MG63 (cell line): ENCODE data around the gene FAF1. TPM values are rescaled to one million over a fixed set of nuclear protein-coding genes. Genes with fewer than 3 reads are reported as not detected.

Source experiments
- DNase-seq: peaks from one replicate; pipeline ENCODE4 v3.0.0-alpha.2; 2020
- H3K27me3 ChIP-seq: fragments of 250-450 bp; sonication (Bioruptor Pico); 2 replicates; pipeline ENCODE4 v1.5.1; 2020; ENCODE audit warnings: mild to moderate bottlenecking, moderate library complexity
- H3K36me3 ChIP-seq: fragments of 250-450 bp; sonication (Bioruptor Pico); 2 replicates; pipeline ENCODE4 v1.5.1; 2020; ENCODE audit warnings: mild to moderate bottlenecking, moderate library complexity
- H3K4me3 ChIP-seq: fragments of 250-450 bp; sonication (Bioruptor Pico); 2 replicates; pipeline ENCODE4 v1.5.1; 2020; ENCODE audit warnings: mild to moderate bottlenecking, moderate library complexity
- H3K9me3 ChIP-seq: fragments of 250-450 bp; sonication (Bioruptor Pico); 2 replicates; pipeline ENCODE4 v1.5.1; 2020; ENCODE audit warnings: mild to moderate bottlenecking, moderate library complexity
- total RNA-seq: library from RNA; depleted of rRNA; stranded (reverse); fragments of >200 nt; shearing (Covaris generic); gene quantifications from 2 replicates; pipeline ENCODE4 v1.2.3, GENCODE V29; 2014; ENCODE audit warnings: low replicate concordance

FAF1 gene
- total RNA-seq, 1 experiment from 2014 or later = 58.6 TPM

DNA sequence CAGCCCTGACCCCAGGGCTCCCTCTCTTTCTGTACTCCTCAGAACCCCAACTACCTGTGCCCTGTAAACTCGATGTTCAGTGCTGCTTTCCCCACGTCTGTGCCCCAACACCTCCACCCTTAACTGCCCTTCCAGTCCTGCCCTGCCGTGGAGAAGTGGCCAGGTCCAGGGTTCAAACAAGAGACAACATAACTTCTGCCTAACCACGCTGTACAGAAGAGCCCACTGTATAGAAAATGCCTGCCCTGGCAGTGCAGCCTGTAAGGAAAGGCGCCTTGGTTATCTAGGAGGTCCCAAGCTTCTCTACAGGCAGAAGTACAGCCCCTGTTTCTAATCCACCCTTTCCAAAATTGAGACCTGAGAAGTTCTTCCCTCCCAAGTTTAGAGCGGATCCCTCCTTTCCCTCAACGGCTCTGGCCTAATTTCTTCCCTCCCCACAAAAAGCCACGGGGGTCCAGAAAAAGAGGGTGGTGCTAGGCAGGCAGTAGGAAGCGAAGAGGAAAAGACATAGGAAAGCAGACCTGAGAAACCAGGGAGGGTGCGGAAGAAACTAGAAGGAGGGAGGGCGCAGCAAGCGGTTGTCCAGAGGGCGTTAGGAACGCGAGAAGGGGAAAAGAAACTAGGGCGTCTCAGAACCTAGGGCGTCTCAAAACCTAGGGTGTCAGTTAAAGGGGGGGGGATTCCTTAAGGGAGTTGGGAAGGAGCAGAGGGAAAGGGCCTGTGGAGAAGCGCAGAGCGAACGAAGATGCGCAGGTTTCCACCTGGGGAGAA is 540.0 kb downstream of the FAF1 start:
- DNase-seq = no peak
- no peaks in the 10 kb centered on the region for H3K9me3 ChIP-seq
- peaks cover 11% of the 10 kb centered on the region; the same call in 1 of the 2 replicates for H3K27me3 ChIP-seq
- H3K4me3 ChIP-seq = no peak overlapping the region
- H3K36me3 ChIP-seq = no peaks in the 10 kb centered on the region

GRCh38 chr1:50419192-50419906 is 540.7 kb downstream of the FAF1 start:
- no peak for DNase-seq

DNA sequence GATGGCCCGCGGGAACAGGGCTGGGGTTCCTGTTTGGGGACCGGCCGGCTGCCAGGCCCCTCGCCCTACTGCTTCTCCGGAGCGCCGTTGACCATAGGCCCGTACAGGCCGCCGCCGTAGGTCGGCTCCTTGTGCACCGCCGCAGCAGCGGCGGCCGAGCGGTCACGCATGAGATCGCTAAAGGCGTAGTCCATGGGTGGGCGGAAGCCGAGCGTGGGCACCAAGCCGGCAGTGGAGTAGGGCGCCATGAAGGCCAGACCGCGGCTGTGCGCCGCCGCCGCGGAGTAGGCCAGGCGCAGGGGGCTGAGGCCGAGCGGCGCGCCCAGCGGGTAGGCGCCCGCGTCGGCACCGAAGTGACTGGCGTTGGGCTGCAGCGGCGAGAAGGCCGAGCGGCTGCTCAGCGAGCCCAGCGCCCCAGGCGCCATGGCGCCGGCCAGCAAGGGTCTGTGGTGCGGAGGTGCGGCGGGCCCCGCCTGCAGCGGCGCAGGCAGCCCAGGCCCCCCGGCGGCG is 541.4 kb downstream of the FAF1 start:
- H3K27me3 ChIP-seq = peaks cover 4% of the 10 kb centered on the region; the same call in 1 of the 2 replicates
- no peak overlapping the region for H3K4me3 ChIP-seq
- H3K36me3 ChIP-seq = no peaks in the 10 kb centered on the region
- DNase-seq = no peak
- H3K9me3 ChIP-seq = no peaks in the 10 kb centered on the region

More at GRCh38 chr1:50419192-50419906, 540.7 kb downstream of the FAF1 start:
- no peaks in the 10 kb centered on the region for H3K9me3 ChIP-seq
- no peak overlapping the region for H3K4me3 ChIP-seq
- H3K36me3 ChIP-seq = no peaks in the 10 kb centered on the region
- peaks cover 6% of the 10 kb centered on the region; the same call in 1 of the 2 replicates for H3K27me3 ChIP-seq

- H3K4me3 ChIP-seq = no peak overlapping the region
- DNase-seq = no peak
- no peaks in the 10 kb centered on the region for H3K36me3 ChIP-seq
- peaks cover 4% of the 10 kb centered on the region; the same call in 1 of the 2 replicates for H3K27me3 ChIP-seq
- H3K9me3 ChIP-seq = no peaks in the 10 kb centered on the region
Observed at GRCh38 chr1:50417946-50418599, 542.0 kb downstream of the FAF1 start.

DNA sequence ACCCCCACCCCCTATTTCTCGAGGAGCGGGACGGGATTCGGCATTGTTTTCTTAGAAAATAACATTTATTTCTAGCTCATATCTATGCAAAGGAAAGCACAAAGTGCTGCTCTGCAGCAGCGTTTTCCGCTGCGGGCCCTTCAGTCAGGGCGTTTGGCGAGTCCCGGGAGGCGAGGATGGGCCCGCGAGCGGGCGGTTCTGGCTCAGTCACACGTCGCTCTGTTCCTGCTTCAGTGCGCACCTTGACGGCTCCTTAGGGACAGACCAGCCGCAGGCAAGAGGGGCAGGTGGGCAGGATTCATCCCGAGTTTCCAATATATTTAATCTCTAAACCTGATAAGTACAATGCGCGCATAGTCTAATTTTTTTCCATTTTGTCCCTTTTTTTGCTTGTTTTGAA is 542.6 kb downstream of the FAF1 start:
- no peak for DNase-seq
- no peaks in the 10 kb centered on the region for H3K36me3 ChIP-seq
- H3K4me3 ChIP-seq = no peak overlapping the region
- H3K9me3 ChIP-seq = no peaks in the 10 kb centered on the region
- peaks cover 4% of the 10 kb centered on the region; the same call in 1 of the 2 replicates for H3K27me3 ChIP-seq

- H3K27me3 ChIP-seq = peaks cover 4% of the 10 kb centered on the region; the same call in 1 of the 2 replicates
- no peak for DNase-seq
Observed at GRCh38 chr1:50416553-50417453, 543.3 kb downstream of the FAF1 start.

GRCh38 chr1:50416150-50416527 is 543.9 kb downstream of the FAF1 start:
- Histone ChIP-seq H3K4me3 (no peak overlapping the region), H3K9me3 (no peaks in the 10 kb centered on the region), H3K27me3 (peaks cover 4% of the 10 kb centered on the region; the same call in 1 of the 2 replicates), H3K36me3 (no peaks in the 10 kb centered on the region)
- no peak for DNase-seq

More at GRCh38 chr1:50416553-50417453, 543.3 kb downstream of the FAF1 start:
- Histone ChIP-seq H3K9me3 (no peaks in the 10 kb centered on the region), H3K4me3 (no peak overlapping the region), H3K36me3 (no peaks in the 10 kb centered on the region)

- H3K36me3 ChIP-seq = no peaks in the 10 kb centered on the region
- no peaks in the 10 kb centered on the region for H3K9me3 ChIP-seq
- peaks cover 4% of the 10 kb centered on the region; the same call in 1 of the 2 replicates for H3K27me3 ChIP-seq
- no peak overlapping the region for H3K4me3 ChIP-seq
- no peak for DNase-seq
Observed at GRCh38 chr1:50415235-50416149, 544.6 kb downstream of the FAF1 start.

GRCh38 chr1:50414853-50415234 is 545.2 kb downstream of the FAF1 start:
- DNase-seq = no peak
- H3K9me3 ChIP-seq = no peaks in the 10 kb centered on the region
- H3K27me3 ChIP-seq = peaks cover 4% of the 10 kb centered on the region; the same call in 1 of the 2 replicates

DNA sequence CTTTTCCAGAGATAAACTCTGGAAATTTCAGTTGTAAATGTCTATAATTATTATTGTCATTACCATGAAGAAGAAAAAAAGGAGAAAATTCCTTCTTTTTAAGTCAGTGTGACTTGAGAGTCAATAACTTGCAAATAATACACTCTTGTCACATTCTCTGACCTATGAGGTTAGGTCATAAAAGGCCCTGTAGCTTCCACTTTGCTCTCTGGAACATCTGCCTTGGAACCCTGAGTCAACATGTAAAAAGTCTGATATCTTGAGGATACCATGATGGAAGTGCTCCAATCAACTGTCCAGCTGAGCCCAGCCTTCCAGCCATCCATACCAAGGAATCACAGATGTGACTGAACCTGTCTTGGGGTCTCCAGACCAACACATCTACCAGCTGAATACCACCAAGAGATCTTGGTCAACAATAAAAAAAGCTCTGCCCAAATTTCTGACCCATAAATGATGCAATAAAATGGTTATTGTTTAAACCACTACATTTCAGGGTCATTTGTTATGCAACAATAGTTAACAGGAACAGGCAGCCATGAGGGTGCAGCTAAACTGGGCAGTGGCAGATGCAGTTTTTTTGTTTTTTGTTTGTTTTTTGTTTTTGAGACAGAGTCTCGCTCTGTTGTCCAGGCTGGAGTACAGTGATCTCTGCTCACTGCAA is 547.1 kb downstream of the FAF1 start:
- H3K27me3 ChIP-seq = peaks cover 6% of the 10 kb centered on the region
- H3K4me3 ChIP-seq = no peak overlapping the region
- peaks cover 2% of the 10 kb centered on the region; the same call in 1 of the 2 replicates for H3K9me3 ChIP-seq
- no peaks in the 10 kb centered on the region for H3K36me3 ChIP-seq
- no peak for DNase-seq

More at GRCh38 chr1:50414853-50415234, 545.2 kb downstream of the FAF1 start:
- Histone ChIP-seq H3K4me3 (no peak overlapping the region), H3K36me3 (no peaks in the 10 kb centered on the region)

- Histone ChIP-seq H3K27me3 (peaks cover 6% of the 10 kb centered on the region), H3K36me3 (no peaks in the 10 kb centered on the region), H3K4me3 (no peak overlapping the region), H3K9me3 (peaks cover 2% of the 10 kb centered on the region; the same call in 1 of the 2 replicates)
- DNase-seq = no peak
Observed at GRCh38 chr1:50405814-50406213, 554.3 kb downstream of the FAF1 start.

GRCh38 chr1:50393522-50394120 is 566.4 kb downstream of the FAF1 start:
- Histone ChIP-seq H3K4me3 (no peak overlapping the region), H3K27me3 (peaks cover 4% of the 10 kb centered on the region; the same call in 1 of the 2 replicates), H3K36me3 (no peaks in the 10 kb centered on the region), H3K9me3 (no peaks in the 10 kb centered on the region)
- no peak for DNase-seq
